ENCODE measurements around the gene TMEM108.

DNA sequence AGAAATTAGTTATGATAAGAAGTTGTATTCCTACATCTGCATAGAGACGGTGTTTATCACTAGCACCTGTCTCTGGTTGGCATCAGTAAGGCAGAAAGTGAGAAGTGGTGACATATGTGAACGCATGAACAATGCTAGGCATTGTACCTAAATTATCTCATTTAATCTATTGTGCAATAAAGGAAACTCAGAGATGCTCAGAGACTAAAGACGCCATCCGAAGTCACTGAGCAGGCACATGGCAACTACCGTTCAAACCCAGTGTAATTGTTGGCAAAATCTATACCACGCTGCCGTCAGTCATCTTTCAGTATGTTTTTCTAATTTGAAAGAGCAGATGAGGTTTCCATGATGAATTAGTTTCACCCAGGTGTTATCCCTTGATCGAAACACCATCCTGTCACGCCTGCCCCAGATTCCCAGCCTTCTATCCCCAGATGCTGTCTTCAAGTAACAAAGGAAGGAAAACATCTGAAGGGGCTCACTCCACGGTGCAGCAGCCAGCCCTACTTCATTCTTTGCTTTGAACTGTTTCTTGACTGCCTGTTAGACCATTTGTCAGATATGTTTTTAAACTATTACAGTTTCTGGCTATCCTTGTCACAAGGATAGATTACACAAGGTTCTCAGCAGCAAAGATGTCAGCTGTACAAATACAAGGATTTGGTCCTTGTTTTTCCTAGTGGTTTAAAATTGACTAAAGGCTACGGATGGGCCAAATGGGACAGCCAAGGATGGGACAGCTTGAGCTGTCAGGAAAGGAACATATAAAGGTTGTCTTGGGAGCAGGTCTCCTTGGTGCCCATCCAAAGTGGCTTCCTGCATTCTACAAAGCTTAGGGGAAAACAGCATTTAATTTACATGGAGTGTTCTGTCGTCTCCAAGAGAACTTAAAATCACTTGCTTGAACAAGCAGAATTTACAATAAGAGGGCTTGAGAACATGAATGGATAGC lies 99.1 kb downstream of the TMEM108 start:
- TF ChIP-seq, protein P1, sequence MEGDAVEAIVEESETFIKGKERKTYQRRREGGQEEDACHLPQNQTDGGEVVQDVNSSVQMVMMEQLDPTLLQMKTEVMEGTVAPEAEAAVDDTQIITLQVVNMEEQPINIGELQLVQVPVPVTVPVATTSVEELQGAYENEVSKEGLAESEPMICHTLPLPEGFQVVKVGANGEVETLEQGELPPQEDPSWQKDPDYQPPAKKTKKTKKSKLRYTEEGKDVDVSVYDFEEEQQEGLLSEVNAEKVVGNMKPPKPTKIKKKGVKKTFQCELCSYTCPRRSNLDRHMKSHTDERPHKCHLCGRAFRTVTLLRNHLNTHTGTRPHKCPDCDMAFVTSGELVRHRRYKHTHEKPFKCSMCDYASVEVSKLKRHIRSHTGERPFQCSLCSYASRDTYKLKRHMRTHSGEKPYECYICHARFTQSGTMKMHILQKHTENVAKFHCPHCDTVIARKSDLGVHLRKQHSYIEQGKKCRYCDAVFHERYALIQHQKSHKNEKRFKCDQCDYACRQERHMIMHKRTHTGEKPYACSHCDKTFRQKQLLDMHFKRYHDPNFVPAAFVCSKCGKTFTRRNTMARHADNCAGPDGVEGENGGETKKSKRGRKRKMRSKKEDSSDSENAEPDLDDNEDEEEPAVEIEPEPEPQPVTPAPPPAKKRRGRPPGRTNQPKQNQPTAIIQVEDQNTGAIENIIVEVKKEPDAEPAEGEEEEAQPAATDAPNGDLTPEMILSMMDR (IDR thresholded peaks at IDR 0.05) = no peak
- no peak for TF ChIP-seq POLR2A (IDR thresholded peaks at IDR 0.05)

All from lower leg skin (tissue), 3 donors.